HL-60 (cell line): ENCODE measurements around the gene IGFBP3.

ENCODE experiments used
- CTCF ChIP-seq: IDR thresholded peaks from one replicate; pipeline ENCODE4 v1.5.1; 2011; ENCODE audit warnings: low read length, control low read depth, inconsistent platforms; ENCODE audit not compliant: insufficient read depth
- POLR2AphosphoS5 ChIP-seq: IDR thresholded peaks from 2 replicates; pipeline ENCODE4 v1.6.1; 2012; ENCODE audit warnings: low read depth
- REST ChIP-seq: IDR thresholded peaks from 2 replicates; pipeline ENCODE4 v1.6.1; 2012; ENCODE audit warnings: low read depth; ENCODE audit not compliant: insufficient replicate concordance
- SPI1 ChIP-seq: IDR thresholded peaks from 2 replicates; pipeline ENCODE4 v1.6.1; 2012; ENCODE audit warnings: low read depth, mild to moderate bottlenecking, borderline replicate concordance

- TF ChIP-seq CTCF = no peak
- no peak for TF ChIP-seq POLR2AphosphoS5
- TF ChIP-seq SPI1 = no peak
- TF ChIP-seq REST = no peak
These were observed 35.7 kb downstream of the IGFBP3 start for GRCh38 chr7:45885264-45885882.
